K562 (cell line): ENCODE measurements around the gene TUT1. TPM values are rescaled to one million over a fixed set of nuclear protein-coding genes. Genes with fewer than 3 reads are reported as not detected.
A peak's percentile ranks its signal among the peaks of the same experiment; 100 is the strongest.

Experiments
- ARID3A ChIP-seq: IDR thresholded peaks from 2 replicates; pipeline ENCODE4 v1.6.1; 2012; ENCODE audit warnings: low read depth, low read length, improper control_type of control experiment, borderline replicate concordance
- CBX2 ChIP-seq: fragments of 200-600 bp; sonication (generic); IDR thresholded peaks from one replicate; pipeline ENCODE4 v1.6.1; 2012; ENCODE audit warnings: mild to moderate bottlenecking, low read length, inconsistent platforms; ENCODE audit not compliant: insufficient read depth, poor library complexity, severe bottlenecking
- CTCFL ChIP-seq: IDR thresholded peaks from 2 replicates; pipeline ENCODE4 v1.6.1; 2011; ENCODE audit warnings: borderline replicate concordance, low read depth, mild to moderate bottlenecking, moderate library complexity, low read length; ENCODE audit not compliant: insufficient read depth, poor library complexity, severe bottlenecking
- FOXJ2 ChIP-seq: fragments of 200-800 bp; sonication (Bioruptor generic); IDR thresholded peaks from 2 replicates; pipeline ENCODE4 v1.6.1; 2016; ENCODE audit warnings: missing genetic modification characterization, missing compliant biosample characterization
- FOXK1 ChIP-seq: sonication (generic); formaldehyde crosslinking; IDR thresholded peaks from 2 replicates; pipeline ENCODE4 v1.8.0; 2022; ENCODE audit warnings: missing genetic modification reagents, mild to moderate bottlenecking, borderline replicate concordance
- FOXK2 ChIP-seq, 2 experiments: fragments of 450-650 bp; IDR thresholded peaks in 1 of 2; conservative IDR thresholded peaks in 1 of 2; 2 replicates each; pipeline ENCODE4 v1.6.1; 2016; ENCODE audit warnings: low read depth in 2 of 2, mild to moderate bottlenecking in 1 of 2
- GABPA ChIP-seq: fragments of 200-800 bp; sonication (Bioruptor generic); conservative IDR thresholded peaks from 2 replicates; pipeline ENCODE4 v1.6.1; 2016; ENCODE audit warnings: low read depth, missing genetic modification characterization, missing compliant biosample characterization
- MCM2 ChIP-seq: fragments of 450-650 bp; IDR thresholded peaks from 2 replicates; pipeline ENCODE4 v1.6.1; 2017; ENCODE audit warnings: low read depth, mild to moderate bottlenecking
- MED1 ChIP-seq: sonication (generic); formaldehyde crosslinking; IDR thresholded peaks from 2 replicates; pipeline ENCODE4 v1.8.1; 2023; ENCODE audit warnings: missing genetic modification reagents, borderline replicate concordance
- NFIC ChIP-seq: fragments of 450-650 bp; IDR thresholded peaks from 2 replicates; pipeline ENCODE4 v1.6.1; 2017; ENCODE audit warnings: mild to moderate bottlenecking, inconsistent platforms
- PHB ChIP-seq: fragments of 250-450 bp; sonication (Bioruptor Pico); IDR thresholded peaks from 2 replicates; pipeline ENCODE4 v1.5.0; 2021
- PML ChIP-seq: IDR thresholded peaks from 2 replicates; pipeline ENCODE4 v1.6.1; 2012; ENCODE audit warnings: low read length, inconsistent platforms
- TBL1XR1 ChIP-seq, 2 experiments: IDR thresholded peaks; 2 replicates each; pipeline ENCODE4 v1.6.1; 2012; ENCODE audit warnings: improper control_type of control experiment in 2 of 2, low read length in 2 of 2, mild to moderate bottlenecking in 1 of 2
- XRCC3 ChIP-seq: fragments of 450-650 bp; IDR thresholded peaks from 2 replicates; pipeline ENCODE4 v1.6.1; 2017; ENCODE audit warnings: mild to moderate bottlenecking, moderate library complexity
- ZBTB49 ChIP-seq: sonication (generic); formaldehyde crosslinking; IDR thresholded peaks from 2 replicates; pipeline ENCODE4 v1.8.0; 2022; ENCODE audit warnings: missing genetic modification reagents, mild to moderate bottlenecking, borderline replicate concordance
- ZNF140 ChIP-seq: fragments of 250-450 bp; sonication (Bioruptor Pico); IDR thresholded peaks from 2 replicates; pipeline ENCODE4 v1.8.0; 2021; ENCODE audit warnings: moderate library complexity, mild to moderate bottlenecking, inconsistent platforms
- ZNF3 ChIP-seq: fragments of 250-450 bp; sonication (Bioruptor Pico); IDR thresholded peaks from 2 replicates; pipeline ENCODE4 v1.5.0; 2021; ENCODE audit warnings: mild to moderate bottlenecking, moderate library complexity
- polyA plus RNA-seq, 8 experiments: library from polyadenylated mRNA; depleted of rRNA in 4 of 8; stranded (reverse) in 5 of 8; unstranded in 3 of 8; fragments of >200 nt; fragmentation: Nextera tagmentation in 2 of 8; fragmentation: Illumina TruSeq in 1 of 8; extraction: Ambion mirVana in 2 of 8; extraction: Trizol in 1 of 8; gene quantifications; 2 replicates each; pipeline versions ENCODE4 v1.2.1 to v1.2.3, GENCODE V29; 2011 to 2014; ENCODE audit warnings: inconsistent platforms in 1 of 8, missing spikeins in 1 of 8
- total RNA-seq, 7 experiments: library from RNA; depleted of rRNA in 6 of 7; stranded (reverse); fragments of >200 nt in 6 of 7; fragmentation: Illumina TruSeq in 2 of 7; extraction: Trizol in 2 of 7; gene quantifications; 2 replicates each; pipeline versions ENCODE4 v1.2.1 to v1.2.3, GENCODE V29; 2011 to 2021; ENCODE audit warnings: low replicate concordance in 1 of 7
- TF ChIP-seq, protein P1 (sequence below): sonication (generic); formaldehyde crosslinking; IDR thresholded peaks from 2 replicates; pipeline ENCODE4 v1.8.0; 2022; ENCODE audit warnings: missing genetic modification reagents, mild to moderate bottlenecking, borderline replicate concordance
- TF ChIP-seq, protein P2 (sequence below): fragments of 450-650 bp; formaldehyde crosslinking; IDR thresholded peaks from 2 replicates; pipeline ENCODE4 v1.4.0; 2020; ENCODE audit warnings: mild to moderate bottlenecking

The TUT1 gene
- total and polyA plus RNA-seq, 9 of the 15 experiments (the other 6 are each of a cell fraction or from before 2014, with no cell fraction given), result 0.66 to 44.3 (median 15.7) TPM

DNA sequence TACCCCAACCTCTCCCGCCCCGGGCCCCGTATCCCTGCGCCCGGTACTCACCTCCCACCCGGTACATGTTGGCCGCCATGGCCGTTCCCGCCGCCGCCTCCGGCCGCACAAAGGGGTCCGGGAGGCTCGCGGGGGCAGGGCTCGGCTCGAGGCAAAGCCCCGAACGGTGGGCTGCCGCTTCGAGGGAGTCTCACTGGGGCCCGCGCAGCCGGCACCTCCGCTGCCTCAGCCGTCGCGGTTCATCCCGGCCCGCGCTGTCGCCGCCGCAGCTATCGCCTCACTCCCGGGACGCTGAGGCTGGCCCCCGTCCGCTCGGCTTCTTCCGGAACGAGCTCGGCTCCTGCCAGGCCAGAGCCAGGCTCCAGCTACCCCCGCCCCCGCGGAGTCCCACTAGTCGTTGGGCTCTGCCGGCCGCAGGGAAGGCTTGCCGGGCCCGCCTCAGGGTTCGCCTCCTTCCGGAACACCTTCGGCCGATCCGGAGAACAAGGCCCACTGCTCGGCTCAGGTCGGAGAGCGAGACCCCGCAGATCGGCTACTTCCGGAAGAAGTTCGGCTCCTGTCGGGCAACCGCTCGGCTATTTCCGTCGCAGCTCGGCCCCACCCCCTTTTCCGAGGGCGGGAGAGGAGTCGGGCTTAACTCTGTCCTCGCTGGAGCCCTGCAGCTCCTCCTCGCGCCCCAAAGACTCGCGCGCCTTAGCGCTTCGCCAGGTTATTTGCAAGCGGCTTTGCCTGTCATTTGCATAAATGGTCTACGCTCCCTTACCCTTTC lies 10.2 kb upstream of the TUT1 start, which contains the start of gene MTA2 (continued):
- no peak for TF ChIP-seq CTCFL
- TF ChIP-seq PML, result no peak
- TF ChIP-seq FOXK2 (conservative IDR thresholded peaks at IDR 0.05 in 1 of 2, IDR thresholded peaks at IDR 0.05 in 1 of 2; ENCODE audit: low read depth in 2 of 2), result no peak
- no peak for TF ChIP-seq CBX2
- no peak; a peak in 1 of 4 replicates for TF ChIP-seq TBL1XR1 (IDR thresholded peaks at IDR 0.05; ENCODE audit: low read length in 2 of 2)
- TF ChIP-seq ZBTB49 (CRISPR knock-in tag), result 0 out of 2 replicates have a peak, but pooled peaks have one; percentile 32
- TF ChIP-seq, protein P1, sequence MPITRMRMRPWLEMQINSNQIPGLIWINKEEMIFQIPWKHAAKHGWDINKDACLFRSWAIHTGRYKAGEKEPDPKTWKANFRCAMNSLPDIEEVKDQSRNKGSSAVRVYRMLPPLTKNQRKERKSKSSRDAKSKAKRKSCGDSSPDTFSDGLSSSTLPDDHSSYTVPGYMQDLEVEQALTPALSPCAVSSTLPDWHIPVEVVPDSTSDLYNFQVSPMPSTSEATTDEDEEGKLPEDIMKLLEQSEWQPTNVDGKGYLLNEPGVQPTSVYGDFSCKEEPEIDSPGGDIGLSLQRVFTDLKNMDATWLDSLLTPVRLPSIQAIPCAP (CRISPR knock-in tag), result no peak
- no peak for TF ChIP-seq XRCC3
- TF ChIP-seq GABPA (tag), result peak; percentile 85
- TF ChIP-seq FOXJ2 (tag), result no peak
- TF ChIP-seq ZNF140, result no peak
- no peak for TF ChIP-seq MED1 (CRISPR knock-in tag)
- TF ChIP-seq NFIC, result no peak; the same call in 1 of the 2 replicates
- no peak for TF ChIP-seq PHB (CRISPR knock-in tag)
- TF ChIP-seq, protein P2, sequence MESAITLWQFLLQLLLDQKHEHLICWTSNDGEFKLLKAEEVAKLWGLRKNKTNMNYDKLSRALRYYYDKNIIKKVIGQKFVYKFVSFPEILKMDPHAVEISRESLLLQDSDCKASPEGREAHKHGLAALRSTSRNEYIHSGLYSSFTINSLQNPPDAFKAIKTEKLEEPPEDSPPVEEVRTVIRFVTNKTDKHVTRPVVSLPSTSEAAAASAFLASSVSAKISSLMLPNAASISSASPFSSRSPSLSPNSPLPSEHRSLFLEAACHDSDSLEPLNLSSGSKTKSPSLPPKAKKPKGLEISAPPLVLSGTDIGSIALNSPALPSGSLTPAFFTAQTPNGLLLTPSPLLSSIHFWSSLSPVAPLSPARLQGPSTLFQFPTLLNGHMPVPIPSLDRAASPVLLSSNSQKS (CRISPR knock-in tag), result no peak
- no peak for TF ChIP-seq ARID3A
- TF ChIP-seq ZNF3 (CRISPR knock-in tag), result no peak
- no peak for TF ChIP-seq FOXK1 (CRISPR knock-in tag)
- TF ChIP-seq MCM2, result no peak
